ENCODE data around the gene PMFBP1.

Gene PMFBP1

DNA sequence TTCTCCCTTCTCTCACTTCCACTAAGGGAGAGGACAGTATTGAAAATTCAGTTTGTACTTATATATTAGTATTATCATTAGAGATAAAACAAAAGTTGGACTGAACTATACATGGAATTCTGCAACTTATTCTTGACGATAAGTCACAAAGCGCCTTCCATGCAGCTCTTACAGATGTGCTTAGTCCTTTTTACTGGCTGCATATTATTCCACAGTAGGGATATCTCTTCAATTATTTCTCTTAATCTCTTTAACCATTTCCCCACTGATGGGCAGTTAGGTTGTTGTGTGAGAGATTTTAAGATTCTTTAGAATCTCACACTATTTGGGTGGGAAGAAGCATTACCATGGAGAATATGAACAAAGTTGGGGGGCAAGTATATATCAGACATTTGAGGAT is 32.0 kb downstream of the PMFBP1 start:
- TF ChIP-seq, protein P1, sequence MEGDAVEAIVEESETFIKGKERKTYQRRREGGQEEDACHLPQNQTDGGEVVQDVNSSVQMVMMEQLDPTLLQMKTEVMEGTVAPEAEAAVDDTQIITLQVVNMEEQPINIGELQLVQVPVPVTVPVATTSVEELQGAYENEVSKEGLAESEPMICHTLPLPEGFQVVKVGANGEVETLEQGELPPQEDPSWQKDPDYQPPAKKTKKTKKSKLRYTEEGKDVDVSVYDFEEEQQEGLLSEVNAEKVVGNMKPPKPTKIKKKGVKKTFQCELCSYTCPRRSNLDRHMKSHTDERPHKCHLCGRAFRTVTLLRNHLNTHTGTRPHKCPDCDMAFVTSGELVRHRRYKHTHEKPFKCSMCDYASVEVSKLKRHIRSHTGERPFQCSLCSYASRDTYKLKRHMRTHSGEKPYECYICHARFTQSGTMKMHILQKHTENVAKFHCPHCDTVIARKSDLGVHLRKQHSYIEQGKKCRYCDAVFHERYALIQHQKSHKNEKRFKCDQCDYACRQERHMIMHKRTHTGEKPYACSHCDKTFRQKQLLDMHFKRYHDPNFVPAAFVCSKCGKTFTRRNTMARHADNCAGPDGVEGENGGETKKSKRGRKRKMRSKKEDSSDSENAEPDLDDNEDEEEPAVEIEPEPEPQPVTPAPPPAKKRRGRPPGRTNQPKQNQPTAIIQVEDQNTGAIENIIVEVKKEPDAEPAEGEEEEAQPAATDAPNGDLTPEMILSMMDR (IDR thresholded peaks at IDR 0.05; ENCODE audit: borderline replicate concordance, control extremely low read depth, extremely low read depth, insufficient read depth, missing control alignments): no peak
- in situ Hi-C loops (cut with MboI; ENCODE audit: low sequenced_read_pairs, unreplicated experiment): no loop called here
- no peak for DNase-seq (ENCODE audit: low spot score)

DNA sequence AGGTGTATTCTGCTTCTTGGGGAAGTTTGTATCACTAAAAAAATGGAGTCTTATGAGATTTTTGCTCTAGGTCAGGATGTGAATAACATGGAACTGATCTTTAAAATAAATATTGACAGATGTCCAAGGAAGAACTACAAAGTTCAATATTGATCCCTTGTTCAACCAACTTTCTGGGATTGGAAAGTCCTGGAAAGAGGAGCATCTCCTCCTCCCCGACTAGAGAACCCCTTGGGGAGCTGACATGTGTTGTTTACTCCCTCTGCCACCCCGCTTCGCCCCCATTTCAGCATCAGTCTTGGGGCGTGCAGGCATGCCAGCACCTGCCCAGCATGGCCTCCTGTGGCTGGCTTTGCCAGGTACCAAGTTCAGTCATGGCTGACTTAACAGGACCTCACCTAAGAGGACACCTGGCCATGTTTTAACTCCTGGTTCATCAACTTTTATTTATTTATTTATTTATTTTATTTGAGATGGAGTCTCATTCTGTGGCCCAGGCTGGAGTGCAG is 33.8 kb downstream of the PMFBP1 start:
- in situ Hi-C loops (cut with MboI; ENCODE audit: low sequenced_read_pairs, unreplicated experiment): no loop called here
- TF ChIP-seq, protein P1 (IDR thresholded peaks at IDR 0.05; ENCODE audit: borderline replicate concordance, control extremely low read depth, extremely low read depth, insufficient read depth, missing control alignments): no peak
- no peak for DNase-seq (ENCODE audit: low spot score)

GRCh38 chr16:72137380-72138063 is 34.4 kb downstream of the PMFBP1 start:
- no peak for DNase-seq (ENCODE audit: low spot score)
- TF ChIP-seq, protein P1 (IDR thresholded peaks at IDR 0.05; ENCODE audit: borderline replicate concordance, control extremely low read depth, extremely low read depth, insufficient read depth, missing control alignments): no peak
- in situ Hi-C loops (cut with MboI; ENCODE audit: low sequenced_read_pairs, unreplicated experiment): no loop called here

GRCh38 chr16:72134507-72134906 is 37.4 kb downstream of the PMFBP1 start:
- DNase-seq (ENCODE audit: low spot score): no peak
- TF ChIP-seq, protein P1 (IDR thresholded peaks at IDR 0.05; ENCODE audit: borderline replicate concordance, control extremely low read depth, extremely low read depth, insufficient read depth, missing control alignments): no peak
- in situ Hi-C loops (cut with MboI; ENCODE audit: low sequenced_read_pairs, unreplicated experiment): no loop called here

- DNase-seq (ENCODE audit: low spot score): no peak
- in situ Hi-C loops (cut with MboI; ENCODE audit: low sequenced_read_pairs, unreplicated experiment): no loop called here
- TF ChIP-seq, protein P1 (IDR thresholded peaks at IDR 0.05; ENCODE audit: borderline replicate concordance, control extremely low read depth, extremely low read depth, insufficient read depth, missing control alignments): no peak
Observed at GRCh38 chr16:72132726-72133125, 39.2 kb downstream of the PMFBP1 start.

DNA sequence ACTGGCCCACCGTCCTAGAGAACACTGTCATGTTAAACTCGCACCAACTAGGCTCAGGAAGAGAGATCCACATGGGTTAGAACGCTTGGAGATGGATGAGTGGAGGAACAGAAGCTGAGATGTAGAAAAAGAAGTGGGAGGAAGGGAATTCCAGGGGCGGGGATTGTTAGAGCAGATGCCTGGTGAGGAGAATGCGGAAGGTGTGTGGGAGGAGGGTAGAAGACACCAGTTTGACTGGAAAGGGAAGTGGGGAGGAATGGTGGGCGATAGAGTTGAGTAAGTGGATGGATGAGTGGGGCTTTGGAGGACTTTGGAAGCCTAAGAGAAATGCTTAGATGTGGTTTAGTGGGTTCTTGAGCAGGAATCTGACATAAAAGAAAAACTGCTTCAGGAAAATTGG is 40.9 kb downstream of the PMFBP1 start:
- TF ChIP-seq, protein P1 (IDR thresholded peaks at IDR 0.05; ENCODE audit: borderline replicate concordance, control extremely low read depth, extremely low read depth, insufficient read depth, missing control alignments): no peak
- in situ Hi-C loops (cut with MboI; ENCODE audit: low sequenced_read_pairs, unreplicated experiment): no loop called here
- DNase-seq (ENCODE audit: low spot score): no peak

Data from GM13976 (cell line).